GM18511 (cell line): ENCODE data around the gene GFOD1.

Experiments
- ATAC-seq: cut with Tn5 transposase; IDR thresholded peaks from one replicate; pipeline ENCODE4 v1.9.1; 2021; ENCODE audit warnings: mild to moderate bottlenecking, moderate library complexity; ENCODE audit not compliant: unreplicated experiment

GFOD1 gene

DNA sequence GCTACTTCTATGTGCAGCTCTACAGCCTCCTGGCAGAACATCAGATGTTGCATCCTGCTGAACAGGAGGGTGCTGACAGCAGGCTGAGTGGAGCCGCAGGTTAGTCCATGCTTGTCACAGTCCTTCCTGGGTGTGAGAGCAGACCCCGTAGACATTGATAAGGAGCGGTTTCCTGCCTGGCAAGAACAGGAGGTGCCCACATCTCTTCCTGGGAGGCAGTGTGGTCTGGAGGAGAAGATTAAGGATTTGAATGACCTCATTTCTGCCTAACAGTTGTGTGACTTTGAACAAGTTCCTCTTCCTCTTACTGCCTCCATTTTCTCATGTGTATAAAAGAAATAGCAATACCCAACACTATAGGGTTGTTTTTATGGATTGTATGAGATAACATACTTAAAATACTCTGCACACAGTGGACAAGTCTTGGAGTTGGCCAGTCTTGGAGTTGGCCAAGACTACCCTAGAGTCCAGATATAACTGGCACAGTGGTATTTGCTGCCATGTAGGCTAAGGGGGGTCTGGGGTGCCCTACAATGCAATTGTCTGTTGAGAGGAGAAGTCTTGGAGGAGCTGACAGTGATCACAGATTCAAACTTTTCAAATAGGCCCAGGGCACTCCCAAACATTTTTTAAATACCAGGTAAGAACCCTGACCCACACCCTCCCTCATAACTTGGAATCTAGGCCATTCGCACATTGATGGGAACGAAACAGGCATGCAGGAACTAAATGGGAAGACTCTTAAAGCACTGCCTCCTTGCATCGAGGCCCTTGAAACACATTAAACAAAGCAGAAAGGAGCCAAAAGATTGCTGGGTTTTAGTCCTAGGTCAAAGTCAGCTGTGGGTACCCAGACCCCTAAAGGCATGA, 126.5 kb downstream of the GFOD1 start:
- ATAC-seq, result no peak

DNA sequence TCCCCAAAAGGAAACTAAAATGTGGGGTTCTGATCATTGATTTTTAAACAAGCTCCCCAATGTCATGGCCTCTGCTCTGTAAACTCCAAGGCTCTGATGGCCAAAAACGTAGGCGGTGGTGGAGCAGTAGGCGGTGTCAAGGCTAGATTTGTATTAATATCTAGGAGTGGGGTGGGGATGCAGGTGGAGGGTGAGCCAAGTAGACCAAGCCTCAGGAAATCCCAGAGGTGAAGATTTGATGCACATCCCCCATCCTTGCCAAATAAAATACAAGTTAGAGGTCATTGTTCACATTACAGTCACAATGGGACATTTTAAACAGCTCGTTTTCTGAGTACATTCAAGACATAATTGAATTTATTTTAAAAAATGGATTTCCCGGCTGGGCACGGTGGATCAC, 128.1 kb downstream of the GFOD1 start:
- no peak for ATAC-seq

DNA sequence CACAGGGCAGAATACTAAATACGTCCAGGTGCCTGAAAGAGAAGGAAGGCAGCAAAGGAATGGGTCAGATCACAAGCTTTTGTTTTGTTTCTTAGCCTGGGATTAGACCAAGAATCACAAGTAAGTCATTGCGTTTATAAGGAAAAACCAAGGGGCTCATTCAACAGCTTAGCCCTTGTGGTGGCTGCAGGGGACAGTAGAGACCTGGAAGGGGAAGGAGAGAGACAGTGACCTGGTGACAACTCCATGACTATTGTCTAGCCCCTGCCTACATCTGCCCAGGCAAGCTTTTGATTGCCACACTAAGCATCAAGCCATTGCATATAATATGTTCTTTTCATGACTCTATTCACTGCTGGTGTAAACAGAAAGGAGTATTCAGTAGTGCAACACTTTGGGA, 128.9 kb downstream of the GFOD1 start:
- ATAC-seq, result no peak

GRCh38 chr6:13357551-13358075, 129.8 kb downstream of the GFOD1 start:
- no peak for ATAC-seq

DNA sequence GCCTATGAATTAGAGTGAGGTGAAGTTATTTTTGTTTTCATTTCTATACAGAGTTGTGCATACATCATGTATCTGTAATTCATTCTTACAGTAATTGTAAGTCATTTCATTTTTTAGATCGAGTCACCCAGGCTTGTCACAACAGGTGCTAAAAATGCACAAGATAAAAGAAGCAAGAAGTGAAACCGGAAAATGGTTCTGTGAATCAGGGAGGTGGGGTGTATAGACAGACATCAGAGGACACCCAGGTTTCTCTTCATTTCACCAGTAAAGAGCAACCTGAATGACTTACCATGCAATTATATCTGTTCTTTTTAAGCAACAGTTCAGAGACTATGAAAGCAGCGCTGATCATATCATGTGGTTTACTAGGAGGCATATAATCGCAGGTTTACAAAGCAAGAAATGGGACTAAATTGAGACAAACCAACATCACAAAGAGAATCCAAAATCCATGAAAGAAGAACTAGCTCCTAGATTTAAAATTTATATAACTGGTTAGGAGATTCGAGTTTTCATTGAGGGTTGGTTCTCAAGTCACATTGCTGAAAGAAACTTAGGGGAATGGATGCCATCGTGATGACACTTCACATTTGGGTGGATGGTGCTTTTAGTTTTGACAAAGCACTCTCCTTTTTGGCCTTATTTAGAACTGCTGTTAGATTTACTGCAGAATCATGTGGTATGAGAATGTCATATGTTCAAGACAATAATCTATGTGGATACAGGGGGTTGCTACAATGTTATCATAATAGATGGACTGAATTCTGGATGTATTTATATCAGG, 131.2 kb downstream of the GFOD1 start:
- peak; percentile 92 for ATAC-seq

DNA sequence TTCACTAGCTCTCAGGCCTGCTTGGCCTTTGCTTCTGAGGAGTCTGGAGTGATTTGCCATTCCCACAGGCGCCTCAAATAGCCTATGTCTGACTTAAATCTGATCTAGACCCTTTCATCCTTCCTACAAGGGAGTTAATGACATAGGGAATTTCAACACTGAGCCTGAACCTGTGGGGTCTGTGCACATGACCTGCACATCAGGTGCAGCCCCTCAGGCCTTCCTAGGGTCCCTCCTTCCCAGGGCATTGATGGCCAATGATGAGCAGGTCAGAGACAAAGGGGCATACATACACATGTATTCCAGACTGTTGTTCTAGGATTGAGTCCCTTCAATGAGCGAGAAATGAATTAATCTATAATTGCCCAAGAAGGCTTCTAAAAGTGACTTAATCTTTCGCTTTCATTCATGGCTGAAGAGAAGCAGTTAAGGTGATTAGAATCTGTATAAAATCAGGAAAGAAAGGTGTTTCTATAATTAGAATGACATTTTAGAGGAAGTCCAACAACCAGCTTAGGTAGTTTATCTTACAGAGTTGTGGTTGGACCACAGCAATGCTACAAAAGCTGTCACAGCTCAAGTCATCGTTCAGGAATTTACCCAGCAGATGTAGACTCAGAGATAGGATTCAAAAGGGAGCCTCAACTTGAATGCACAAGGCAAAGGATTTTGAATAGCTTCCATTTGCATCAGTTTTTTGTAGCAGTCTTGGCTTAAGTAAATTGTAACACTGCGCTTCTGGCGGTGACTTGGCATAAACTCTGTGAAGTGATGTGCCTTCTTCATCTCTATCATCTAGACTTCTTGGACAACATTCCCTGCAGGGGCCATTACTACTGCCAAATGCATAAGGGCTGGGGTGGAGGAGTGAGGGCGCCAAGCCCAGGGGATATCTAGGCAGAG, 132.1 kb downstream of the GFOD1 start:
- peak; percentile 52 for ATAC-seq

GRCh38 chr6:13354331-13355042, 132.9 kb downstream of the GFOD1 start:
- ATAC-seq, result no peak

DNA sequence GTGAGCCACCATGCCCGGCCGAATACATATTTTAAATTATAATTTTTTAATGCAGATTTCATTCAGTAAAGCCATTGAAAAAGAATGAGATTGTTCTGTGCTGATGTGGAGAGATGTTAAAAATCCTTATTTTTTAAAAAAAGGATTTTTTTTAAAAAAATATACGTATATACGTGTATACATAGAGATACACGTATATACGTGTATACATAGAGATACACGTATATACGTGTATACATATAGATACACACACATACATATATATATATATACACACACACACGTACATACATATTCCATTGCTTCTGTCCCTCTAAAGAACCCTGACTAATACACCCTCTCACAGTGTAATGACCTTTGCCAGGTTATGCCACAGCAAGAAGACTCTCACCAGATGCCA, 135.2 kb downstream of the GFOD1 start:
- no peak for ATAC-seq

GRCh38 chr6:13351271-13351670, 136.1 kb downstream of the GFOD1 start:
- no peak for ATAC-seq

- ATAC-seq, result no peak
These were observed 137.4 kb downstream of the GFOD1 start for GRCh38 chr6:13349811-13350506.

DNA sequence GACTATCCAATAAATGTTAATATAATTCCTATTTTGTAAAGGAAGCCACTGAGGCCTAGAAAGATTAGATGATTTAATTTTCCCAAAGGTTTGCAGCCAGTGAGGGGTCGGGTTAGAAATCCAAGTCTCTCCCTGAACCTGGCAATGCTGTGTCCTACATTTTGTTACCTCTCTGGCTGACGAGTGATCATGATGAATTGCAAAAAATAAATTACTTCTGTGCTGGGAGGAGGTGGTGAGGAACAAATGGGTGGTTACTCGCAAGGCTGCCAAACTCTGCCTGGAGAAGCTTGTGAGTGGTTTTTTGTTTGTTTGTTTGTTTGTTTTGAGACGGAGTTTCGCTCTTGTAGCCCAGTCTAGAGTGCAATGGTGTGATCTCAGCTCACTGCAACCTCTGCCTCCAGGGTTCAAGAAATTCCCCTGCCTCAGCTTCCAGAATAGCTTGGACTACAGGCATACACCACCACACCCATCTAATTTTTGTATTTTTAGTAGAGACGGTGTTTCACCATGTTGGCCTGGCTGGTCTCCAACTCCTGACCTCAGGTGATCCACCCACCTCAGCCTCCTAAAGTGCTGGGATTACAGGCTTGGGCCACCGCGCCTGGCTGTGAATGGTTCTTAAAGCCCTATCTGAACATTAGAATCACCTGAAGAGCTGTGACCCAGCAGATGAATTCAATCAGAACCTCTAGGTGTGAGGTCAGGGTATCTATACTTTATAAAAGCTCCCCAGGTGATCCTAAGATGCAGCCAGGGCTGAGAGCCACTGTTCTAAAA, 138.9 kb downstream of the GFOD1 start:
- no peak for ATAC-seq

- ATAC-seq, result no peak
These were observed 141.2 kb downstream of the GFOD1 start for GRCh38 chr6:13346245-13346644.

DNA sequence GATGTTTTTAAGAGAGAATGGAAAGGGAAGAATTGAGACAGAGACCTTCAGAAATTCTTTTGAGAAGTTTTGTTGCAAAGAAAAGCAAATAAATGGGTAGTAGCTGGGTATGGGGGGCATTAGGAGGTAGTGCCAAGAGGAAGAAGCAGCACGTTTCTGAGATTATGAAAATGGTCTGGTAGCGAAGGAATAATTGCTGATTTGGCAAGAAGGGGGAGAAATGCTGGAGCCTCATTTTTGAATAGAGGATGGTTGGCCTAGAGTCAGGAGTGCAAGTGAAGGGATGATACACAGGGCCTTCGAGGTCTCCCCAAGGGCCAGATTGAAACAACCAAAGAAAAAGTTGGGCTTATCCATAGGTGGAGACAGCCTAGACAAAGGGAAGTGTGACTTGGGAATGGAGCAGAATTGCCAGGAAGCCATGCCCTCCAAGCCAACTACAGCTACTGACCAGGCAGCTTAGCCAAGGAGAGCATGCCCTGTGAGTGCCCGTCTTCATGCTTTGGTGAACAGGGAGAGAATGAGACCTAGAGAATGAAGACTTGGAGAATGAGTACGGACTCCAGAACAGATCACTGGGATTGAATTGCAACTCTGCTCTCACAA, 144.9 kb downstream of the GFOD1 start:
- ATAC-seq, result no peak

GRCh38 chr6:13339863-13340630, 147.4 kb downstream of the GFOD1 start:
- peak; percentile 48 for ATAC-seq

- no peak for ATAC-seq
These were observed 149.4 kb downstream of the GFOD1 start for GRCh38 chr6:13338038-13338437.

DNA sequence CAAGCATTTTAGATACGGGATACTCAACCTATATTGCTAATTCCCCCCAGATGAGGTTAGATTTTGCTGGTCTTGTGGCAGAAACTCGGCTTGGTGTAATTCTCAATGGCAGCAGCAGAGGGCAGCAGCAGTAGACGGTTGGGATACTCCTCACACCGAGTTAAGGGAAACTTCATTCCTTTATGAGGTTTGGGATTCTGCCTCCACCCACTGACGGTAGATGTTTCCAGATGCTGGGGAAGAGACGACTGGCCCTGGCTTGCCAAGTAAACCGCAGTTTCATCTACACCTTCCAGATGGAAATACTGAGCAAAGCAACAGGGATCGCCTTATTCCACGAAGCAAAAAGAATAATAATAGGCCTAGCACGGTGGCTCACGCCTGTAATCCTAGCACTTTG, 150.8 kb downstream of the GFOD1 start:
- no peak for ATAC-seq

DNA sequence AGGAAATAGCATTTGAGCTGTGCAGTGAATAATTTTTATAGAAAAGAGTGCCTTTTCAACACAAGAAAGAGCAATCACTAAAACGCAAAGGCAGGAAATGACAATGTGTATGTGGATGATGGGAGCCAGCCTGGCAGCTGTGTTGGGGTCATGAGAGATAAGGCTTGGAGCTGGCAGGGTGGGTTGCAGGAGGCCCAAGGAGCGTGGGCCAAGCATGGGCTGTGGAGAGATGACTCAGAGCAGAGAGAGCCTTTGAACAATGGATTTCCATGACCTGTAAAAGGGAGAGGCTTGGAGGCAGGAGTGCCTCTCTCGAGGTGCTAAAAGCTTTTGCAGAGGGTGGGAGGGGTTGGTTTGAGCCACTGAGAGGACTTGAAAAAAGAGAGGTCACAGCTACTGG, 152.4 kb downstream of the GFOD1 start:
- no peak for ATAC-seq

DNA sequence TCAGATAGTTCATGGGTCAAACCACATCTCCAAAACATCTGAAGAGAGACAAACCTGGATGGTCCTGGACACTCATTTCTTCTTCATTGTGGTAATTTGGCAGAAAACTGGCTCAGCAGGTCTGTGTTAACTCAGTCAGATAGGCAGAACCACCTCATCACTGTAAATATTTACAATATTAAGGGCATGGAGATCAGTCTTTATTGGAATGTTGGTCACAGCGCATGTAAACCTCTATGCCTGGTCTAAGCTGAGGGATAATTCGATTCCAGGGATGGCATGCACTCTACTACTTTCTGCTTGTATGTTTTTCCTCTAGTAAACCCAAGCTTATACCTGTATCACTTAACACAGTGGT, 155.1 kb downstream of the GFOD1 start:
- ATAC-seq, result no peak
